ENCODE data around the gene KIFBP. TPM values are rescaled to one million over a fixed set of nuclear protein-coding genes. Genes with fewer than 3 reads are reported as not detected.

The KIFBP gene
- total and polyA plus RNA-seq, 9 donors = 15.7 to 59.2 (median 26.7) TPM

- no peak for DNase-seq
- H3K27me3 ChIP-seq = no peaks in the 10 kb centered on the region
- TF ChIP-seq EP300 (IDR thresholded peaks at IDR 0.05) (no peak), CTCF (IDR thresholded peaks at IDR 0.05) (no peak), POLR2A (IDR thresholded peaks at IDR 0.05) (no peak)
- H3K4me3 ChIP-seq = no peak overlapping the region
- 71 to 80% (median 74%) methylated on average over 6 of the region's 6 CpGs for WGBS, 3 donors
- no peaks in the 10 kb centered on the region for H3K36me3 ChIP-seq
- intact Hi-C loops (cut with DNase I) = no loop called here
- H3K4me1 ChIP-seq (ENCODE audit: insufficient read depth) = no peaks in the 10 kb centered on the region
- no peaks in the 10 kb centered on the region for H3K9me3 ChIP-seq
- H3K27ac ChIP-seq = no peak overlapping the region
Observed at GRCh38 chr10:69045441-69046300, 57.1 kb downstream of the KIFBP start.

GRCh38 chr10:69047111-69047832, 58.7 kb downstream of the KIFBP start:
- TF ChIP-seq EP300 (IDR thresholded peaks at IDR 0.05) (no peak), POLR2A (IDR thresholded peaks at IDR 0.05) (no peak), CTCF (IDR thresholded peaks at IDR 0.05) (no peak)
- no peak for DNase-seq
- H3K27ac ChIP-seq = no peak overlapping the region
- intact Hi-C loops (cut with DNase I) = no loop called here
- H3K4me1 ChIP-seq (ENCODE audit: insufficient read depth) = no peaks in the 10 kb centered on the region
- H3K9me3 ChIP-seq = no peaks in the 10 kb centered on the region
- 47 to 66% (median 48%) methylated on average over 4 of the region's 4 CpGs for WGBS, 3 donors
- H3K27me3 ChIP-seq = no peaks in the 10 kb centered on the region
- H3K4me3 ChIP-seq = no peak overlapping the region
- H3K36me3 ChIP-seq = no peaks in the 10 kb centered on the region

GRCh38 chr10:69048103-69048502, 59.5 kb downstream of the KIFBP start:
- H3K27ac ChIP-seq = no peak overlapping the region
- H3K4me1 ChIP-seq (ENCODE audit: insufficient read depth) = no peaks in the 10 kb centered on the region
- no peaks in the 10 kb centered on the region for H3K9me3 ChIP-seq
- intact Hi-C loops (cut with DNase I) = no loop called here
- 69 to 82% (median 78%) methylated on average over 8 of the region's 8 CpGs for WGBS, 3 donors
- no peak overlapping the region for H3K4me3 ChIP-seq
- H3K27me3 ChIP-seq = no peaks in the 10 kb centered on the region
- no peaks in the 10 kb centered on the region for H3K36me3 ChIP-seq
- TF ChIP-seq POLR2A (IDR thresholded peaks at IDR 0.05) = no peak
- no peak for TF ChIP-seq CTCF (IDR thresholded peaks at IDR 0.05)
- TF ChIP-seq EP300 (IDR thresholded peaks at IDR 0.05) = no peak
- no peak for DNase-seq

- intact Hi-C loops (cut with DNase I) = no loop called here
- Histone ChIP-seq H3K27me3 (no peaks in the 10 kb centered on the region), H3K9me3 (no peaks in the 10 kb centered on the region), H3K36me3 (no peaks in the 10 kb centered on the region), H3K27ac (no peak overlapping the region), H3K4me1 (ENCODE audit: insufficient read depth) (no peaks in the 10 kb centered on the region), H3K4me3 (no peak overlapping the region)
- TF ChIP-seq CTCF (IDR thresholded peaks at IDR 0.05) (no peak), POLR2A (IDR thresholded peaks at IDR 0.05) (no peak), EP300 (IDR thresholded peaks at IDR 0.05) (no peak)
- 80 to 87% (median 85%) methylated on average over 6 of the region's 6 CpGs for WGBS, 3 donors
- no peak for DNase-seq
Observed at GRCh38 chr10:69049566-69049961, 61.0 kb downstream of the KIFBP start.
